Stimulated activated CD4-positive, alpha-beta T cell treated with anti-CD3 and anti-CD28 coated beads, Interleukin-4, amount 100 ng/mL, for 4 hours (primary cell): ENCODE data around the gene PSEN1.
A peak's percentile ranks its signal among the peaks of the same experiment; 100 is the strongest.

Experiments
- DNase-seq, 2 experiments: peaks; one replicate each; pipeline ENCODE4 v3.0.0-alpha.2; 2020

PSEN1 gene

DNA sequence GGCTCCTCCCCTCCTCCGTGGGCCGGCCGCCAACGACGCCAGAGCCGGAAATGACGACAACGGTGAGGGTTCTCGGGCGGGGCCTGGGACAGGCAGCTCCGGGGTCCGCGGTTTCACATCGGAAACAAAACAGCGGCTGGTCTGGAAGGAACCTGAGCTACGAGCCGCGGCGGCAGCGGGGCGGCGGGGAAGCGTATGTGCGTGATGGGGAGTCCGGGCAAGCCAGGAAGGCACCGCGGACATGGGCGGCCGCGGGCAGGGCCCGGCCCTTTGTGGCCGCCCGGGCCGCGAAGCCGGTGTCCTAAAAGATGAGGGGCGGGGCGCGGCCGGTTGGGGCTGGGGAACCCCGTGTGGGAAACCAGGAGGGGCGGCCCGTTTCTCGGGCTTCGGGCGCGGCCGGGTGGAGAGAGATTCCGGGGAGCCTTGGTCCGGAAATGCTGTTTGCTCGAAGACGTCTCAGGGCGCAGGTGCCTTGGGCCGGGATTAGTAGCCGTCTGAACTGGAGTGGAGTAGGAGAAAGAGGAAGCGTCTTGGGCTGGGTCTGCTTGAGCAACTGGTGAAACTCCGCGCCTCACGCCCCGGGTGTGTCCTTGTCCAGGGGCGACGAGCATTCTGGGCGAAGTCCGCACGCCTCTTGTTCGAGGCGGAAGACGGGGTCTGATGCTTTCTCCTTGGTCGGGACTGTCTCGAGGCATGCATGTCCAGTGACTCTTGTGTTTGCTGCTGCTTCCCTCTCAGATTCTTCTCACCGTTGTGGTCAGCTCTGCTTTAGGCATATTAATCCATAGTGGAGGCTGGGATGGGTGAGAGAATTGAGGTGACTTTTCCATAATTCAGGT, at the start of gene PSEN1:
PSEN1 (plus strand) TSS at position 121 of the 839 bp plus-strand sequence. CDS start 11,513 bp downstream, outside the sequence.
- peak; percentile 97 to 99 for DNase-seq

DNA sequence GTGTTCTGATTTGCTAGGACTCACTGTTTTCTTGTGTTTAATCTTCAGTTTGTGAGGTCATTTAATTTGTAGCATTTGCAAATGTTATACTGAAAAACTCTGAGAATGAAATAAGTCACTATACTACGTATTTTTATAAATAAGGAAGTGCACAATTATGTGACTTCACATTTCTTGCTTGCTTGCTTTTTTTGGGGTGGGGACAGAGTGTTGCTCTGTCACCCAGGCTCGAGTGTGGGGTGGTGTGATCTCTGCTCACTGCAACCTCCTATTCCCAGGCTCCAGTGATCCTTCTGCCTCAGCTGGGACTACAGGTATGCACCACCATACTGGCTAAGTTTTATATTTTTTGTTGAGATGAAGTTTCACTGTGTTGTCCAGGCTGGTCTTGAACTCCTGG, 45.3 kb upstream of the PSEN1 start:
- DNase-seq, result no peak

DNA sequence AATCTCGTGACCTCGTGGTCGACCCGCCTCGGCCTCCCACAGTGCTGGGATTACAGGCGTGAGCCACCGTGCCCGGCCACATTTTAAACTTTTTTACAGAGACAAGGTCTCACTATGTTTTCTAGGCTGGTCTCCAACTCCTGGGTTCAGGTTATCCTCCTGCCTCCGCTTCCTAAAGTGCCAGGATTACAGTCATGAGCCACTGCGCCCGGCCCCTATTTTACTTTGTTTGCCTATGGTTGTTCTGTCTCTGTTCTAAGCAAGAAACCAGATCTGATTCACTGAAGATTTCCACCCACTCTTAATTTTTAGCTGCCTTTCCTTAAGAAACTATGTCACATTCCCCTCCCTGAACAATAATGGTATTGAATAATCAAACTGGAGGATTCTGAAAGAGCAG, 38.9 kb upstream of the PSEN1 start:
- no peak for DNase-seq

DNA sequence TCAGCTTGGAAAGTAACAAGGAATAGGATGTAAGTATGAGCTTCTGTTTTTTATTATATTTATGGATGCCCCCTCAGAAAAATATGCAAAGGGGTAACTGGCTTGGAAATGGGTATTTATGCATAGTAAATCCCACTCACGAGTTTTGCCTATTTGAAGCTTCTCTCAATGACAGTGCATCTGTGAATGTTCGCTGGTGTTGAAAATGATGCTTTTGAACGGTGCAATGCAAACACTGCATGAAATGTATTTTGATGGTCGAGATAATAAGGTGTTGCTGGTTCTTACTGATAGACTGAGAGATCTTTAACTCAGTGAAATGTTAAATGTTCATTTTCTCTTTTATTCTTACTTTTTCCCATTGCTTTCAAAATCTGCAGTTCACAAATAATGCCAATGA, 36.0 kb upstream of the PSEN1 start:
- DNase-seq, result no peak

DNA sequence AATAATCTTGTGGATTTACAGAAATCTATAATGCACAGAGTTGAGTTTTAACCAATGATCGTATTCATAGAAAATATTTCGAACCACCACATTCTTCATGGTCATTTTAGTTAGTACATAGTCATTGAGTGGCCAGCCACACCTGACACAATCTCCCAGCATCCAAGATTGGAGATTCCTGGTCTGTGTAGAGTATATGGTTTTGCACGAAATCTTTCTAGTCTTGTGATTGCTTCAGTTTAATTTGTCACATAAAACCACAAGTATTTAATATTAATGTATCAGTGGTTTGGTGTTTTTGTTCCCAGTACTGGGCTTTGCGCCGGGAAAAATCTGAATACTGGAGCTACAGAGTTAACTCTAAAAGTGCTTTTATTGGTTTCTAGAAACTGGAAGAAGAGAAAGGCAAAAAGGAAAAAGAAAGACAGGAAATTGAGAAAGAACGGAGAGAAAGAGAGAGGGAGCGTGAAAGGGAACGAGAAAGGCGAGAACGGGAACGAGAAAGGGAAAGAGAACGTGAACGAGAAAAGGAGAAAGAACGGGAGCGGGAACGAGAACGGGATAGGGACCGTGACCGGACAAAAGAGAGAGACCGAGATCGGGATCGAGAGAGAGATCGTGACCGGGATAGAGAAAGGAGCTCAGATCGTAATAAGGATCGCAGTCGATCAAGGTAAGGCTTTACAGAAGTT, 33.4 kb upstream of the PSEN1 start:
- no peak for DNase-seq

DNA sequence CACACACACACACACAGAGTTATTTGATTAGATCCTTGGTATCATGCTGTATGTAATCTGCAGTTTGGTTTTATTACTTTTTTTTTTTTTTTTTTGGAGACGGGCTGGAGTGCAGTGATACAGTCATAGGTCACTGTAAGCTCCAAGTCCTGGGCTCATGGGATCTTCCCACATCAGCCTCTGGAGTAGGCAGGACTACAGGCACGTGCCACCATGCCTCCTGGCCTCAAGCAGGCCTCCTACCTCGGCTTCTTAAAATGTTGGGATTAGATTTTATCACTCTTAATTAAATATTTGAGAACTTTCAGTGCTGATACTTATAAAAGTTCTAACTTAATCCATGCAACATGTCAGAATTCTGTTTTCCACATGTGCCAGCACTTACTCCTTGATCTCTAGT, 31.3 kb upstream of the PSEN1 start:
- no peak for DNase-seq

DNA sequence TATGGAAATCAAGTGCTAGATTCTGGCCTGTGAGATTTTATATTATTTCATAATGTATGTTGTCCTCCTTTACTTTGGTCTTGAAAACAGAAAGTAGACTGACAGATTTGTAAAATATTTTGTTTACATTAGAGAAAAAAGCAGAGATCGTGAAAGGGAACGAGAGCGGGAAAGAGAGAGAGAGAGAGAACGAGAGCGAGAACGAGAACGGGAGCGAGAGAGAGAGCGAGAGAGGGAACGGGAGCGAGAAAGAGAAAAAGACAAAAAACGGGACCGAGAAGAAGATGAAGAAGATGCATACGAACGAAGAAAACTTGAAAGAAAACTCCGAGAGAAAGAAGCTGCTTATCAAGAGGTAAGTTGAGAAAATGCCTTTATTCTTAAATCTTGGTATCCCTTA, 30.6 kb upstream of the PSEN1 start:
- DNase-seq, result no peak

DNA sequence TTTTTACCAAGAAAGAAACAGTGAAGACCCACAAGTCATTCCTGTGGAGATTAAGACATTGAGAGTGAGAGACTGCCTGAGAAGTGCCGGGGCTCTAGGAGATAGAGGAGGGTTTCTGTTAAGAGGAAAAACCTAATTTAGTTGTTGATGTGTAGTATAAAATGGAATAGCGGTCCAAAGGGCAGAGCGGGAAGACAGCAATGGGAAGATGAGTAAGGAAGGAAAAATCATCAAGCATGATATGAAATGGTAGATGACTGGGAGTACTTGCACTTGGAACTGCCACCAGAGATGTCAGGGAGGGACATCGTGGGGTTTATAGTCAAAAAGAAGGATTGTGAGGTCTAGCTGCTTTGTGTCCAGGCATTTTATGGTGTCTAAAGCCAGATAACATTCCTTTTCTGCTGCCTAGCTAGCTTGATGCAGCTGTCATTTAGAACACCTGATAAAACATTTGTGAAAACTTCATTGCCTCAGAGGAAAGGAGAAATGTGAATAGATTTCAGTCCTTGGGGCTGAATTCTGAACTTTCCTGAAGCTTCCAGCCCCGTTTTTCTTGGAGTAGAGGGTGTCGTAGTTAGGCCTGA, 20.1 kb upstream of the PSEN1 start:
- no peak for DNase-seq

DNA sequence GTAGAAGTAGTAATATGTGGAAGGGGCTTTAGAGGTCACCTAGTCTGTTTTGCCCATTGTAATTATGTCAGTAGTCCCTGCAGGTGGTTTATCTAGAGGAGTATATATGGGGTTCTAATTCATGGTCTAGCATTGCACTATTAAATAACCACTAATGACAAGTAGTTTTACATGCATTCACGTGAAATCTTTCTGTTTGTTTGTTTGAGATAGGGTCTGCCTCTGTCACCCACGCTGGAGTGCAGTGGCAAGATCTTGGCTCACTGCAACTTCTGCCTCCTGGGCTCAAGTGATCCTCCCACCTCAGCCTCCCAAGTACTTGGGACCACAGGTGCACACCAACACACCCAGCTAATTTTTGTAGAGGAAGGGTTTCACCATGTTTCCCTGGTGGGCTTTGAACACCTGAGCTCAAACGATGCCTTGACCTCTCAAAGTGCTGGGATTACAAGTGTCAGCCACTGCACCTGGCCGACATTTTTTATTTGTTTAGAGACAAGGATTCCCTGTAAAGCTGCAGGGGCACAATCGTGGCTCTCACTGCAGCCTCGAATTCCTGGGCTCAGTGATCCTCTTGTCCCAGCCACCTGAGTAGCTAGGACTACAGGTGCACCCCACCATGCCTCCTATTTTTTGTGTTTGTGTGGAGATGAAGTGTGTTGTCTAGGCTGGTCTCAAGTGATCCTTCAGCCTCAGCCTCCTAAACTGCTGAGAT, 12.0 kb upstream of the PSEN1 start:
- no peak for DNase-seq

DNA sequence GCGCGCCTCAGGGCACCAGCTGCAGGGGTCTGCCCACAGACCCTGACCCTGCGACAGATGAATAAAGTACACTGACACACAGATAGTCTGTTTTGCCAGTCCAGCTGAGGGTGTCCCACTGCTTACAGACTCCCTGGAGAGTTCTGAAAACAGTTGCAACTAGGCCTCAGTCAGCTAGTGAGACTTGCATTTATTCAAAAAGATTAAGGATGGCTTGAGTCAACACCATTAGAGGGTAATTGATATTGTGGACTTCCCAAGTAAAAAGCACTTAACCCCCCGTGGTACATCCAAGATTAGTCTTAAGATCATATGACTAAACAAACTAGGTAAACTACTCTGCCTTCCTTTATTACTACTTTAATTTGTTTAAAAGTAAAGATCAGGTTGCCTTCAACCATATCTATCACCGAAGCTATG, 11.1 kb upstream of the PSEN1 start:
- no peak for DNase-seq

DNA sequence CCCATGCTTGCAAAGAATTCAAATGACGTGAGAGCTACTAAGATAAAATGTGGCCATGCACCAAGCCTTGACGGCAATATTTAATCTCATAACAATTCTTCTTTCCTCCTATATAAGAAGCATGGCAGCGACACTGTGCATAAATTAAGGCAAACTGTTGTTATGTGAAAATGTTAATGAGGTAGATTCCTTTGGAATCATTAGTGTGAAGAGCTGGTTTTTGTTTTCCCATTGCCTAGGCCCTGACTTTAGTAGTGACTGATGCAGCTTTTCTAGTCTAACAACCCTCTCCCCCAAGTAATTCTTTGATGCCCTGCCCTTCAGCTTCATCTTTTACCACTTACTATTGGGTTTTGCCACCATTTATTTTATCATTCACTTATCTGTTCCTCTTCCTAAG, 10.6 kb upstream of the PSEN1 start:
- DNase-seq, result no peak

DNA sequence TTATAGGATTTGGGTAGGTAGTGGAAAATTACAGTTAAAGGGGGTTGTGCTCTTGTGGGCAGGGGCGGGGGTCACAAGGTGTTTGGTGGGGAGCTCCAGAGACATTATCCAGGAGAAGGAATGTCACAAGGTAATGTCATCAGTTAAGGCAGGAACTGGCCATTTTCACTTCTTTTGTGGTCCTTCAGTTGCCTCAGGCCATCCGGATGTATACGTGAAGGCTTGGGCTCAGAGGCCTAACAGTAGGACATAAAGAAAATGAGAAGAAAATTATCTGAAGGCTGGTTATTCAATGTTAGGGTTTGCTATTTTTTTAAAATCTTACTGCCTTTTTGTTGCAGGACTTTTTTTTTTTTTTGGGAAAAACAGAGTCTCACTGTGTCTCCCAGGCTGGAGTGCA, 2.5 kb upstream of the PSEN1 start:
- DNase-seq, result no peak

DNA sequence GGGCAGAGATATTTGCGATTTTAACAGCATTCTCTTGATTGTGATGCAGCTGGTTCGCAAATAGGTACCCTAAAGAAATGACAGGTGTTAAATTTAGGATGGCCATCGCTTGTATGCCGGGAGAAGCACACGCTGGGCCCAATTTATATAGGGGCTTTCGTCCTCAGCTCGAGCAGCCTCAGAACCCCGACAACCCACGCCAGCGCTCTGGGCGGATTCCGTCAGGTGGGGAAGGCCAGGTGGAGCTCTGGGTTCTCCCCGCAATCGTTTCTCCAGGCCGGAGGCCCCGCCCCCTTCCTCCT, 271 bp upstream of the PSEN1 start:
- DNase-seq, result no peak

DNA sequence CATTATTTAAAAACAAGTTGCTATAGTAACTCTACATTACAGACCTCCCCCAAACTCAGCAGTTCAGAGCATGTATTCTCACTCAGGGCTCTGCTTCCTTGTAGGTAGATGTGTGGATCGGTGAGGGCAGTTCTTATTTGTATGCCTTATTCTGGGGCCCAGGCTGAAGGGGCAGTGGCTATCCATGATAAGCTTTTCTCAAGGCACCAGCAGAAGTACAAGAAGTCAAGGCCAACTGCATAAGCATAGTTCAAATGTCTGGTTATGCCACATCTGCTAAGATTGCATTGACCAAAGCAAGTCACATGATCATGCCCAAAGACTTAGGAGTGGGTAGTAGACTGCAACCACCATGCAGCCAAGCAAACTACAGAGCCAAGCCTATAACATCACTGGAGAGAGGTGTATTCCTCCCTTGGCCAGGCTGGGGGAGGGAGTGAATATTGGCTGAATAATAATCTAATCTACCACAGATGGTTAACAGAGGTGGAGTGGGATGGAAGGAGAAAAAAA, 4.6 kb downstream of the PSEN1 start:
- no peak for DNase-seq

DNA sequence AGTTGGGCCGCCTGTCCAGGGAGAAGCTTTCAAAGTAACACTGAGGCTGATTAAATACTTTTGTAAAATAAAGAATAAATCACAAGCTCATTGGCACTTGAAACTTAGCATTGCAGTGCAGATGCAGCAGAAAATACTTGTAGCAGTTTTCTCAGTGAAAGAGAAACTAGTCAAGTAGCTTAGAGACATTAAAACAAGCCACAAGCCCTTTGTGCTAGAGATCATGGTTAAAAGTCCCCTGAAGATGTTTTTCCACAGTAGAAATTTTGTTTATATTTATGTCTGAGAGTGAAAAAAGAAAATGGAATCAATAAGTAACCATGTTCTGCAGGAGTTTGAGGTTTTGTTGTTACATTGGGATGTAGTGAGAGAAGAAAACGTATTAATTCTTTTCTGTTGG, 5.9 kb downstream of the PSEN1 start:
- no peak for DNase-seq

DNA sequence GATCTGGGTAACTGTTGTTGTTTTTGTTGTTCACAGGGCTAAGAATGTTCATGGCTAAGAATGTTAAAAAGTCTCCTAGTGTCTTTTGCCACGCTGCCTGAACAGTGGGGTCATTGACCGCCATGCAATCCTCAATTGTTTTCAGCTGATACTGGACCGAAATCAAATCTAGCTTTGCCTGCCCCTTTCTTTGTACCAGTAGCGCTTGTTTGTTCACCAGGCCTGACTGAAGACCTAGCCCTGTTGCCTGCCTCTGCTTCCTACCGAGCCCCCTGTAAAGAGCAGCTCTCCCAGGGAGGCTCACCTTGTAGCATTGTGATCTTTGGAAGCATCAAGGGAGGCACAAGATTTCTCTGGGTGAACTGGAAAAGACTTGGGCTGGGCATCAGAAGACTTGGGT, 6.7 kb downstream of the PSEN1 start:
- no peak for DNase-seq

DNA sequence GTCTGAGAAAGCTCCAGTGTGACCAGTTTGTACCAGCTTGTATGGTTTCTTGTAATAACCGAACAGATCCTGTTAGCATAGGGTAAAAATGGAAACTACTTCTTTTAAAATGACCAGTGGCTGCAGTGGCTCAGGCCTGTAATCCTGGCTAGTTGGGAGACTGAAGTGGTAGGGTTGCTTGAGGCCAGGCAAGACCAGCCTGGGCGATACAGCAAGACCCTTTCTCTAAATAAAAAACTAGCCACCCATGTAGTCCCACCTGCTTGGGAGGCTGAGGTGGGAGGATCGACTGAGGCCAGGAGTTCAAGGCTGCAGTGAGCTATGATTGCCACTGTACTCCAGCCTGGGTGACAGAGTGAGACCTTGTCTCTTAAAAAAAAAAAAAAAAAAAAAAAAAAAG, 7.3 kb downstream of the PSEN1 start:
- DNase-seq, result no peak

DNA sequence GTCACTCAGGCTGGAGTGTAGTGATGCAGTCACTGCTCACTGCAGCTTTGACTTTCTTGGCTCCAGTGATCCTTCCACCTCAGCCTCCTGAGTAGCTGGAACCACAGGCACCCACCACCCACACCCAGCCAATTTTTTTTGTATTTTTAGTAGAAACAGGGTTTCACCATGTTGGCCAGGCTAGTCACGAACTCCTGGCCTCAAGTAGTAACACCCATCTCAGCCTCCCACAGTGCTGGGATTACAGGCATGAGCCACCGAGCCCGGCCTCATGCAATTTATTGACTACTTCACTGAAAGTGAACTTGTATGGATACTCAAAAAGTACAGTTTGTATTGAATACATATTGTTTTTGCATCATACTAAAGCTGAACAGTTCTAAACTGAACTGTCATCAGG, 9.1 kb downstream of the PSEN1 start:
- no peak for DNase-seq

DNA sequence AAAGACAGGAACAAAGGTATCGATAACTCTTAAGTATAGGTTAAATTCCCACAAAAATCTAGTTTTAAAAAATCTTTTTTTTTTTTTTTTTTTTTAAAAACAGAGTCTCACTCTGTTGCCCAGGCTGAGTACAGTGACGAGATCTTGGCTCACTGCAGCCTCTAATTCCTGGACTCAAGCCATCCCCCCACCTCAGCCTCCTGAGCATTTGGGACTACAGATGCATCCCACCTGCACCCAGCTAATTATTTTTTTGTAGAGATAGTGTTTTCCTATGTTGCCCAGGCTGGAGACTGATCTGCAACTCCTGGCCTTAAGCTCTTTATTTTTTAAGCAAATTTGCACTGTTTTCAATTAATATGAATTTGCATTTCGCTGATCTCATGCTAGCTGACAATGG, 9.8 kb downstream of the PSEN1 start:
- no peak for DNase-seq

DNA sequence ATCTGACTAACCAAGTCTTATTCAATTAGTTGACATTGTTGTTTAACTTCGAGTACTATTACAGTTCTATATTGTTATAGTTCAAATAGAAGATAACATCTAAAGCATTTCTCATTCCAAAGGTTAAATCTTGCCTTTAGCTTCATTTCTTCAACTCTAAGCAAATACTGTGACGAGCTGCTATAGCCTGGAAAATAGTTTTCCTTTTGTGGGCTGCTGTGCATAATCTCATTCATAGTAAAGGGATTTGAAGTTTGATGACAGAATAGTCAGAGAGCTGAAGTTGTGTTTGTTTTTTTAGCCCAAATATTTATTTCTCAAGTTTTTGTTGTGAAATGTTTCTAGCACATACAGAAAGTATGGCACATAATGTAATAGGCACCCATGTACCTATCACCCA, 13.4 kb downstream of the PSEN1 start:
- no peak for DNase-seq

DNA sequence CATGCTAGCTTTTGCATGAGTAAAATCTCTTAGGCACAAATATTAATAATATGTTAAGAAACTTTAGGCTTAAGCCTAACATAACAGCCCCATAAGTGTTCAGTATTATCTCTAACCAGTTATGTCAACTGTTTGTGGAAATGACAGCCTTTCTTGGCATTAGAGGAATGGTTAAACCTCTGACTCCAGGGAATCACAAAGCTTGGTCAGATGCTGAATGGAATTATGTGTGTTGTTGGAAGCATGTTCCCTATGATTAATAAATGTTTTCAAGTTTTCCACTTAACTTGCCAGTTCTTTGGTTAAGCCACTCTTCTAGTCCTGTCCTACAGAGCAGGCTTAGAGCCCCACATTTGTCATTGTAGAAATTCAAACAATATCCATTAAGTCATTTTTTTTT, 17.0 kb downstream of the PSEN1 start:
- no peak for DNase-seq

DNA sequence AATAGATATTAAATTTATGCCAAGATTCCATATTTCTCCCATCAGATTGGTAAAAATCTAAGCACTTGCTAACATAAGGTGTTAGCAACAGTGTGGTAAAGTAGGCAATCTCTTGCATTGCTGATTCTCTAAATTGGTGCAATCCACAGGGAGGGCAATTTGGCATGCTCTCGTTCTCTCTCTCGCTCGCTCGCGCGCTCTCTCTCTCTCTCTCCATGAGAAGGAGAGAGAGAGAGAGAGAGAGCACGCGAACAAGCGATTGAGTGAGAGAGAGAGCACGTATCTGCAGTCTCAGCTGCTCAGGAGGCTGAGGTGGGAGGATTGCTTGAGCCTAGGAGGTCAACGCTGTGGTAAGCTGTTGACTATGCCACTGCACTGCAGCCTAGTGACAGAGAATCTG, 25.9 kb downstream of the PSEN1 start:
- no peak for DNase-seq

DNA sequence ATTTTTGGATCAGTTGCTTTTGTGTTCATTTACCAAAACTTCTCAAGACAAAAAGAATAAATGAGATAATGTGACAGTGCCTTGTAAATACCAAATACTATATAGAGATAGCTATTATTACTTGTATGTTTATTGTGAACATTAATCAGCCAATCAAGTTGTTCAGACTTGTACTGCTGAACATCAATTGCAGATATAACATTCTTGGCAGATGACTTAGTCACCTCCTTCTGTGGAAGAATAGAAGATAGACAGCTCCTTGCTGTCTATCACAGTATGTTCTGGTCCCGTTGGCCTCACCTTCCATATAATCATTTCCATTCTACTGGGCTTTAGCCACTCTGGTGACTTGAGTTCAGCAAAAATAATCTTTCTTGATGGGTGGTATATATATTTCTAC, 30.1 kb downstream of the PSEN1 start:
- DNase-seq, result no peak

DNA sequence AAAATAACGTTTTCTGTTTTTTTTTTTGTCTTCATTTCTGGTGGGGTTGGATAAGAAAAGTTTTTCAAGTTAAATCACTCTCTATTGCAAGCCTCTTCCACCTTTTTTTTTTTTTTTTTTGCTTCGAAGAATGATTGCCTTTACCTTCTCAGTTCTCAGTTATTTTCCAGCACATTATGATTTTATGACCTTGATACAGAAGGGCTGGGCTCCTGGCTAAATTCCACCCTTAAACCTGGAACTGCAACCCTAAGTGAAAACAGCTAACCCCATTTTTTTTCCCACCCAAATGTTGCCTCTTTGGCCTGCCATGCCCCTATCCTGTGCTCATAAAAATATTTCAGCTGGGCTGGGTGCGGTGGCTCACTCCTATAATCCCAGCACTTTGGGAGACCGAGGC, 31.4 kb downstream of the PSEN1 start:
- no peak for DNase-seq
